K562 (cell line): Measurements from ENCODE around the gene GAS1.

Source experiments
- CEBPB ChIP-seq: fragments of 450-650 bp; IDR thresholded peaks from 2 replicates; pipeline ENCODE4 v1.6.1; 2016; ENCODE audit warnings: missing genetic modification characterization, missing compliant biosample characterization
- EHMT2 ChIP-seq: fragments of 450-650 bp; IDR thresholded peaks from 2 replicates; pipeline ENCODE4 v1.6.1; 2018; ENCODE audit warnings: antibody characterized with exemption
- FOXJ3 ChIP-seq: sonication (generic); formaldehyde crosslinking; IDR thresholded peaks from 2 replicates; pipeline ENCODE4 v1.4.0; 2020; ENCODE audit warnings: mild to moderate bottlenecking, missing genetic modification reagents
- GABPB1 ChIP-seq: sonication (generic); formaldehyde crosslinking; IDR thresholded peaks from 2 replicates; pipeline ENCODE4 v1.8.0; 2022; ENCODE audit warnings: mild to moderate bottlenecking, missing genetic modification reagents
- KLF10 ChIP-seq: fragments of 250-450 bp; sonication (Bioruptor Pico); IDR thresholded peaks from 2 replicates; pipeline ENCODE4 v1.6.1; 2021; ENCODE audit warnings: matching md5 sums
- KLF16 ChIP-seq: IDR thresholded peaks from 2 replicates; pipeline ENCODE4 v1.6.1; 2016; ENCODE audit warnings: antibody characterized with exemption
- MAZ ChIP-seq, 2 experiments: fragments of 450-650 bp in 1 of 2; sonication (generic) in 1 of 2; formaldehyde crosslinking; IDR thresholded peaks in 1 of 2; conservative IDR thresholded peaks in 1 of 2; 2 replicates each; pipeline versions ENCODE4 v1.4.0 to v1.5.0; 2020; ENCODE audit warnings: mild to moderate bottlenecking in 1 of 2, missing genetic modification reagents in 1 of 2
- POLR2AphosphoS2 ChIP-seq: IDR thresholded peaks from 2 replicates; pipeline ENCODE4 v1.6.1; 2012; ENCODE audit warnings: low read length, improper control_type of control experiment
- TFAM ChIP-seq: fragments of 250-450 bp; sonication (Bioruptor Pico); conservative IDR thresholded peaks from 2 replicates; pipeline ENCODE4 v1.5.0; 2021; ENCODE audit warnings: mild to moderate bottlenecking, moderate library complexity
- TF ChIP-seq, protein P1 (sequence below): sonication (generic); formaldehyde crosslinking; IDR thresholded peaks from 2 replicates; pipeline ENCODE4 v1.9.0; 2022; ENCODE audit warnings: mild to moderate bottlenecking, missing genetic modification reagents
- TF ChIP-seq, protein P2 (sequence below): fragments of 450-650 bp; conservative IDR thresholded peaks from 2 replicates; pipeline ENCODE4 v1.6.1; 2016; ENCODE audit warnings: missing genetic modification characterization, low read depth, mild to moderate bottlenecking, control low read depth, missing compliant biosample characterization
- TF ChIP-seq, protein P3 (sequence below): fragments of 250-450 bp; sonication (Bioruptor Pico); IDR thresholded peaks from 2 replicates; pipeline ENCODE4 v1.5.0; 2020; ENCODE audit warnings: mild to moderate bottlenecking
- TF ChIP-seq, protein P4 (sequence below), 3 experiments: IDR thresholded peaks in 2 of 3; conservative IDR thresholded peaks in 1 of 3; 2 replicates each; pipeline ENCODE4 v1.5.1; 2011 to 2012; ENCODE audit warnings: low read length in 3 of 3, mild to moderate bottlenecking in 3 of 3, control low read depth in 2 of 3, improper control_type of control experiment in 1 of 3, inconsistent platforms in 1 of 3, low read depth in 1 of 3, mixed read lengths in 1 of 3, moderate library complexity in 1 of 3; ENCODE audit not compliant: insufficient read depth in 2 of 3

DNA sequence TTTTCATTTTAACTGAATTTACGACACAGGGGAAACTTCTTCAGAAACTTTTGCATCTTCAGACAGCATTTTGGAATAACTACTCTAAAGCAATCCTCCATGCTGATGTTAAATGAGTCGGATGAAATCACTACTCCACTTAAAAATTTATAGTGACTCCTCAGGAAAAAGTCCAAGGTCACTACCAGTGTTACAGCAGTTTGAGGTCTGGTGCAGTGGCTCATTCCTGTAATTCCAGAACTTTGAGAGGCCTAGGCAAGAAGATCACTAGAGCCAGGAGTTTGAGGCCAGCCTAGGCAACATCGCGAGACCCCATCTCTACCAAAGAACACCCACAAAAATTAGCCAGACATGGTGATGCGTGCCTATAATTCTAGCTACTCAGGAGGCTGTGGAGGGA is 5.9 kb upstream of the GAS1 start:
- TF ChIP-seq, protein P1, sequence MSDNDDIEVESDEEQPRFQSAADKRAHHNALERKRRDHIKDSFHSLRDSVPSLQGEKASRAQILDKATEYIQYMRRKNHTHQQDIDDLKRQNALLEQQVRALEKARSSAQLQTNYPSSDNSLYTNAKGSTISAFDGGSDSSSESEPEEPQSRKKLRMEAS (CRISPR knock-in tag) = no peak
- no peak for TF ChIP-seq MAZ (CRISPR knock-in tag; conservative IDR thresholded peaks at IDR 0.05 in 1 of 2, IDR thresholded peaks at IDR 0.05 in 1 of 2)
- no peak for TF ChIP-seq EHMT2
- TF ChIP-seq, protein P2, sequence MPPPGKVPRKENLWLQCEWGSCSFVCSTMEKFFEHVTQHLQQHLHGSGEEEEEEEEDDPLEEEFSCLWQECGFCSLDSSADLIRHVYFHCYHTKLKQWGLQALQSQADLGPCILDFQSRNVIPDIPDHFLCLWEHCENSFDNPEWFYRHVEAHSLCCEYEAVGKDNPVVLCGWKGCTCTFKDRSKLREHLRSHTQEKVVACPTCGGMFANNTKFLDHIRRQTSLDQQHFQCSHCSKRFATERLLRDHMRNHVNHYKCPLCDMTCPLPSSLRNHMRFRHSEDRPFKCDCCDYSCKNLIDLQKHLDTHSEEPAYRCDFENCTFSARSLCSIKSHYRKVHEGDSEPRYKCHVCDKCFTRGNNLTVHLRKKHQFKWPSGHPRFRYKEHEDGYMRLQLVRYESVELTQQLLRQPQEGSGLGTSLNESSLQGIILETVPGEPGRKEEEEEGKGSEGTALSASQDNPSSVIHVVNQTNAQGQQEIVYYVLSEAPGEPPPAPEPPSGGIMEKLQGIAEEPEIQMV (tag) = no peak
- no peak for TF ChIP-seq POLR2AphosphoS2
- no peak for TF ChIP-seq KLF16
- TF ChIP-seq TFAM (CRISPR knock-in tag) = no peak
- TF ChIP-seq, protein P3, sequence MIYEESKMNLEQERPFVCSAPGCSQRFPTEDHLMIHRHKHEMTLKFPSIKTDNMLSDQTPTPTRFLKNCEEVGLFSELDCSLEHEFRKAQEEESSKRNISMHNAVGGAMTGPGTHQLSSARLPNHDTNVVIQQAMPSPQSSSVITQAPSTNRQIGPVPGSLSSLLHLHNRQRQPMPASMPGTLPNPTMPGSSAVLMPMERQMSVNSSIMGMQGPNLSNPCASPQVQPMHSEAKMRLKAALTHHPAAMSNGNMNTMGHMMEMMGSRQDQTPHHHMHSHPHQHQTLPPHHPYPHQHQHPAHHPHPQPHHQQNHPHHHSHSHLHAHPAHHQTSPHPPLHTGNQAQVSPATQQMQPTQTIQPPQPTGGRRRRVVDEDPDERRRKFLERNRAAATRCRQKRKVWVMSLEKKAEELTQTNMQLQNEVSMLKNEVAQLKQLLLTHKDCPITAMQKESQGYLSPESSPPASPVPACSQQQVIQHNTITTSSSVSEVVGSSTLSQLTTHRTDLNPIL = no peak
- no peak for TF ChIP-seq FOXJ3 (CRISPR knock-in tag)
- TF ChIP-seq CEBPB (tag) = no peak
- no peak for TF ChIP-seq KLF10 (CRISPR knock-in tag)
- TF ChIP-seq, protein P4, sequence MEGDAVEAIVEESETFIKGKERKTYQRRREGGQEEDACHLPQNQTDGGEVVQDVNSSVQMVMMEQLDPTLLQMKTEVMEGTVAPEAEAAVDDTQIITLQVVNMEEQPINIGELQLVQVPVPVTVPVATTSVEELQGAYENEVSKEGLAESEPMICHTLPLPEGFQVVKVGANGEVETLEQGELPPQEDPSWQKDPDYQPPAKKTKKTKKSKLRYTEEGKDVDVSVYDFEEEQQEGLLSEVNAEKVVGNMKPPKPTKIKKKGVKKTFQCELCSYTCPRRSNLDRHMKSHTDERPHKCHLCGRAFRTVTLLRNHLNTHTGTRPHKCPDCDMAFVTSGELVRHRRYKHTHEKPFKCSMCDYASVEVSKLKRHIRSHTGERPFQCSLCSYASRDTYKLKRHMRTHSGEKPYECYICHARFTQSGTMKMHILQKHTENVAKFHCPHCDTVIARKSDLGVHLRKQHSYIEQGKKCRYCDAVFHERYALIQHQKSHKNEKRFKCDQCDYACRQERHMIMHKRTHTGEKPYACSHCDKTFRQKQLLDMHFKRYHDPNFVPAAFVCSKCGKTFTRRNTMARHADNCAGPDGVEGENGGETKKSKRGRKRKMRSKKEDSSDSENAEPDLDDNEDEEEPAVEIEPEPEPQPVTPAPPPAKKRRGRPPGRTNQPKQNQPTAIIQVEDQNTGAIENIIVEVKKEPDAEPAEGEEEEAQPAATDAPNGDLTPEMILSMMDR (IDR thresholded peaks at IDR 0.05 in 2 of 3, conservative IDR thresholded peaks at IDR 0.05 in 1 of 3; ENCODE audit: insufficient read depth in 2 of 3, low read depth in 1 of 3, low read length in 3 of 3) = no peak
- no peak for TF ChIP-seq GABPB1
